Common myeloid progenitor, CD34-positive (primary cell): ENCODE results near the gene LSM14A.
A peak's percentile ranks its signal among the peaks of the same experiment; 100 is the strongest.

Experiments
- CTCF ChIA-PET: fragments of 350-600 bp; sonication (Branson Sonifier 250); formaldehyde crosslinking; loops from one replicate; lab custom pipeline; 2021; ENCODE audit warnings: antibody characterized with exemption; lab: Charles Lee
- POLR2A ChIA-PET: fragments of 350-600 bp; sonication (Branson Sonifier 250); formaldehyde crosslinking; loops from one replicate; lab custom pipeline; 2021; ENCODE audit warnings: antibody characterized with exemption; lab: Charles Lee
- DNase-seq, 3 donors: peaks; one replicate each; pipeline versions ENCODE4 v3.0.0 to v3.0.0-alpha.2; 2013
- H3K27ac ChIP-seq, 2 experiments: 1 replicate in 1 of 2; 2 replicates in 1 of 2; pipeline ENCODE4 v1.7.0; 2013; ENCODE audit warnings: inconsistent platforms in 2 of 2, low read length in 2 of 2, mild to moderate bottlenecking in 2 of 2, low read depth in 1 of 2, moderate library complexity in 1 of 2; ENCODE audit not compliant: severe bottlenecking in 2 of 2, insufficient read depth in 1 of 2, poor library complexity in 1 of 2
- H3K27me3 ChIP-seq, 5 experiments: replicated peaks in 2 of 5; 1 replicate in 3 of 5; 2 replicates in 2 of 5; pipeline versions ENCODE4 v1.6.1 to v1.7.0; 2013; ENCODE audit warnings: low read length in 4 of 5, mild to moderate bottlenecking in 2 of 5, moderate library complexity in 2 of 5, inconsistent platforms in 1 of 5; ENCODE audit not compliant: insufficient read depth in 5 of 5, control insufficient read depth in 4 of 5
- H3K36me3 ChIP-seq, 4 experiments: 1 replicate in 2 of 4; 2 replicates in 2 of 4; pipeline versions ENCODE4 v1.6.1 to v1.7.0; 2013; ENCODE audit warnings: low read length in 3 of 4, control low read depth in 1 of 4, mild to moderate bottlenecking in 1 of 4; ENCODE audit not compliant: control insufficient read depth in 4 of 4, insufficient read depth in 4 of 4
- H3K4me1 ChIP-seq, 4 experiments: 1 replicate in 3 of 4; 2 replicates in 1 of 4; pipeline versions ENCODE4 v1.6.1 to v1.7.1; 2013; ENCODE audit warnings: low read length in 3 of 4, mild to moderate bottlenecking in 3 of 4, control low read depth in 1 of 4, inconsistent platforms in 1 of 4, moderate library complexity in 1 of 4; ENCODE audit not compliant: control insufficient read depth in 4 of 4, insufficient read depth in 4 of 4; ENCODE audit errors: control extremely low read depth in 1 of 4
- H3K4me3 ChIP-seq, 7 experiments: 1 replicate in 4 of 7; 2 replicates in 3 of 7; pipeline versions ENCODE4 v1.5.1 to v1.7.0; 2013; ENCODE audit warnings: mild to moderate bottlenecking in 7 of 7, low read length in 6 of 7, moderate library complexity in 6 of 7, inconsistent platforms in 2 of 7, low read depth in 2 of 7, control low read depth in 1 of 7; ENCODE audit not compliant: insufficient read depth in 4 of 7, control insufficient read depth in 1 of 7; ENCODE audit errors: extremely low read depth in 1 of 7
- H3K9me3 ChIP-seq, 5 experiments: 1 replicate in 4 of 5; 2 replicates in 1 of 5; pipeline versions ENCODE4 v1.6.1 to v1.7.1; 2013; ENCODE audit warnings: low read length in 4 of 5, mild to moderate bottlenecking in 2 of 5, inconsistent platforms in 1 of 5, low read depth in 1 of 5, moderate library complexity in 1 of 5; ENCODE audit not compliant: control insufficient read depth in 4 of 5, insufficient read depth in 2 of 5; ENCODE audit errors: control extremely low read depth in 1 of 5
- WGBS: methylation state at CpG from one replicate; pipeline ENCODE4 v1.1.5; 2013; ENCODE audit not compliant: insufficient coverage; 5-methylcytosine and 5-hydroxymethylcytosine counted together

The LSM14A gene

GRCh38 chr19:34231439-34231838 lies 59.1 kb downstream of the LSM14A start:
- no peak overlapping the region for H3K27ac ChIP-seq
- peaks cover 16 to 42% (median 25%) of the 10 kb centered on the region in 4 experiments for H3K36me3 ChIP-seq
- H3K4me3 ChIP-seq = no peak overlapping the region
- no peak for DNase-seq
- 98% methylated on average over 4 of the region's 4 CpGs for WGBS
- peaks cover 0 to 16% (median 10%) of the 10 kb centered on the region in 4 experiments for H3K4me1 ChIP-seq
- no peaks in the 10 kb centered on the region for H3K27me3 ChIP-seq
- no peaks in the 10 kb centered on the region for H3K9me3 ChIP-seq
- CTCF ChIA-PET = interaction anchor here (1.4 kb wide), 1 partner anchor 10 kb away, joined by 3 read pairs; no protein-coding TSS in a partner anchor
- POLR2A ChIA-PET = no interaction called here

GRCh38 chr19:34232566-34233481 lies 60.5 kb downstream of the LSM14A start:
- H3K4me3 ChIP-seq = peak overlapping the region in 3 of 7 experiments; percentile 8 to 42 (median 38)
- 19% methylated on average over 9 of the region's 11 CpGs for WGBS
- no peaks in the 10 kb centered on the region for H3K27me3 ChIP-seq
- no peak overlapping the region for H3K27ac ChIP-seq
- ChIA-PET CTCF (interaction anchor here (0.8 to 1.4 kb wide), 3 partner anchors 12 to 94 kb away, joined by 3 to 5 read pairs (median 3); no protein-coding TSS in a partner anchor), POLR2A (no interaction called here)
- H3K9me3 ChIP-seq = no peaks in the 10 kb centered on the region
- peaks cover 0 to 16% (median 10%) of the 10 kb centered on the region in 4 experiments for H3K4me1 ChIP-seq
- DNase-seq = peak in 2 of 3 donors; percentile 63 to 71
- peaks cover 14 to 31% (median 21%) of the 10 kb centered on the region in 4 experiments for H3K36me3 ChIP-seq

DNA sequence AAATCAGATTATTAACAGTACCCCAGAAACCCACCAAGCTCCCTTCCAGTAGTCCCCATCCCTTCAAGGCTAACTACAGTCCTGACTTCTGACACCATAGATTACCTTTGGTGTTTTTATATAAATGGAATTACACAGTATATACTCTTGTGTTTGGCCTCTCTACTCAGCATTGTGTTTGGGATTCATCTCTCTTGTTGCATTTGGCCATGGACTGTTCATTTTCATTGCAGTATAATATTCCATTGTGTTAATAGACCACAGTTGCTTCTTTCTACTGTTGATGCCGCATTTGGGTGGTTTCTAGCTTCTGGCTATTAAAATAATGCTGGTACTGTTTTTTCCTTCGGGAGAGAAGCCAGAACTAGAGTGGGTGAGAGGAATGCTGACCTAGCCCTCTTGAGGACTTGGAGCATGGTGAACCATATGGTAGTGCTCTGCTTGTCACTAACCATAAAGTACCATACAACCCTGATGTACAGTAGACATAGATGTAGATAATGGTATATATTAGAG lies 63.2 kb downstream of the LSM14A start:
- Histone ChIP-seq H3K9me3 (no peaks in the 10 kb centered on the region), H3K27ac (no peak overlapping the region), H3K4me1 (peaks cover 0 to 16% (median 10%) of the 10 kb centered on the region in 4 experiments), H3K4me3 (no peak overlapping the region), H3K27me3 (no peaks in the 10 kb centered on the region), H3K36me3 (peaks cover 0 to 5% (median 4%) of the 10 kb centered on the region in 4 experiments)
- no CpG with 5 or more reads among the region's 2 CpGs for WGBS
- POLR2A ChIA-PET = no interaction called here
- DNase-seq = no peak
- CTCF ChIA-PET = interaction anchor here (1.0 to 1.9 kb wide), 3 partner anchors 9 to 131 kb away, joined by 3 to 4 read pairs (median 3); no protein-coding TSS in a partner anchor

DNA sequence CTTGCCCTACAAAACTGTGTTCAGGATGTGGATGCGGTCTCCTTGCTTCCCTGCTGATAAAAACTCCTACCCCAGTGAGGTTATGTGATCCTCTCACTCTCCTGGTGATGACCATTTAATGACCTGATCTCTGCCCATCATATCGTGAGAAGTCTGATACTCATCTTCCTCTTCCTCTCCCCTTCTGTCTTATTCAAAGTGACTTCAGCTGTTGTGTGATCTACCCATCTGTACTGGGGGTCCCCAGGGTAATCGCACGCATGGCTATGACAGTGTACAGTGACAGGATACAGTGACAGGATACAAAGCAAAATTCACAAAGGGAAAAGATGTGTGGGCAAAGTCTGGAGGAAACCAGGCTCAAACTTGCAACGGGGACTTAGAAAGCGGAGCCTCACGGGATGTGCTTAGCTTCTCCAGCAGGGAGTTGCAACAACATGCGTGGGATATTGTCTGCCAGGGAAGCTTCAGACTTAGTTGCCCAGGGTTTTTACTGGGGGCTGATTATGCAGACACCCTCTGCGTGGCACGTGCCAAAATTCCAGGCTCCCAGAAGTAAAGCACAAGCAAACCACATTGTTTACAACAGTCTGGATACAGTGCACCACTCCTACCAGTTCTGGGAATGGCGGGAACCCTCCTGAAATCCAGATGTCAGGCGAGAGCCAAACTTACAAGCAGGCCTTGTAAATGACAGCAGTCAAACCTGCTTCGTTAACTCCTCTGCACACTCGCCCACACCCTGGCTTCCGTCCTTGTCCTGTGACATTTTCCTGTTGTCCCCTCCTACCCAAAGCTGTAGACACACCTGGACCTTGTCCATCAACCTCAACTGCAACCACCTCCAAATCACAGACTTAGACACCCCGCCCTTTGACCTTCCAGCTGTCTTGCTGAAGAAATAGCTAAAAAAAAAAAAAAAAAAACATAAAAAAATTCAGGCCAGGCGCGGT lies 64.0 kb downstream of the LSM14A start:
- CTCF ChIA-PET = interaction anchor here (1.9 kb wide), 1 partner anchor 11 kb away, joined by 4 read pairs; no protein-coding TSS in a partner anchor
- Histone ChIP-seq H3K4me1 (peaks cover 0 to 16% (median 10%) of the 10 kb centered on the region in 4 experiments), H3K27me3 (no peaks in the 10 kb centered on the region), H3K4me3 (no peak overlapping the region), H3K27ac (no peak overlapping the region), H3K9me3 (no peaks in the 10 kb centered on the region), H3K36me3 (no peaks in the 10 kb centered on the region)
- POLR2A ChIA-PET = interaction anchor here (1.6 kb wide), 1 partner anchor 11 kb away, joined by 7 read pairs; no protein-coding TSS in a partner anchor
- 98% methylated on average over 11 of the region's 18 CpGs for WGBS
- DNase-seq = no peak

DNA sequence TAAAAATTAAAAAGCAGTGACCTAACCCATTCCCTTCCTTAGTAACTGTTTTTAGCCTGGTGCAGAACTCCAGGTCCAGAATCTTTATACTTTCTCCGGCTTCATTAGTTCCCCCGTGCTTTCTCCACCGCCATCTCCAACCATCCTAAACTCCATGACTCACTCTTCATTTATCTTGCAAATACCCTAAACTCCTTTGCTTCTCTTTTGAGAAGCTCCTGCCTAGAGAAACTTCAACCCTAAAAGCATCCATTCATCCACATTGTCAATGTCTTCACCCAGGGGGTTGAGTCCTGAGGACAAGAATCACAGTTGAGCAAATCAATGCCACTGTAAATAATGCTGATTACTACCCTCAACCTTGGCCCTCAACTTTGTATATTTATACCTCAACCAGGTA lies 65.0 kb downstream of the LSM14A start:
- Histone ChIP-seq H3K4me1 (peaks cover 0 to 15% (median 10%) of the 10 kb centered on the region in 4 experiments), H3K9me3 (no peaks in the 10 kb centered on the region), H3K27ac (no peak overlapping the region), H3K36me3 (no peaks in the 10 kb centered on the region), H3K27me3 (no peaks in the 10 kb centered on the region), H3K4me3 (no peak overlapping the region)
- no peak for DNase-seq
- ChIA-PET POLR2A (interaction anchor here (1.6 kb wide), 1 partner anchor 12 kb away, joined by 7 read pairs; no protein-coding TSS in a partner anchor), CTCF (interaction anchor here (0.6 kb wide), 1 partner anchor 77 kb away, joined by 3 read pairs; no protein-coding TSS in a partner anchor)
- WGBS = 100% methylated on average over 2 of the region's 3 CpGs

GRCh38 chr19:34237939-34238338 lies 65.6 kb downstream of the LSM14A start:
- Histone ChIP-seq H3K4me3 (no peak overlapping the region), H3K36me3 (no peaks in the 10 kb centered on the region), H3K27ac (no peak overlapping the region), H3K27me3 (no peaks in the 10 kb centered on the region), H3K9me3 (no peaks in the 10 kb centered on the region), H3K4me1 (peaks cover 0 to 8% (median 4%) of the 10 kb centered on the region in 4 experiments)
- 95% methylated on average over 3 of the region's 4 CpGs for WGBS
- CTCF ChIA-PET = no interaction called here
- DNase-seq = no peak
- POLR2A ChIA-PET = interaction anchor here (0.6 kb wide), 1 partner anchor 11 kb away, joined by 3 read pairs; no protein-coding TSS in a partner anchor
